Psoas muscle (tissue), 8 donors: ENCODE results near the gene KCTD1. TPM values are rescaled to one million over a fixed set of nuclear protein-coding genes. Genes with fewer than 3 reads are reported as not detected.

Experiments used
- ATAC-seq, 4 donors: fragments of 200-7000 bp; cut with Tn5 transposase; one replicate each; pipeline ENCODE4 v1.9.1; 2020; ENCODE audit warnings: moderate library complexity in 3 of 4, mild to moderate bottlenecking in 2 of 4
- DNase-seq, 2 donors: peaks; one replicate each; pipeline ENCODE4 v3.0.0-alpha.2; 2020
- H3K27ac ChIP-seq: fragments of 200-600 bp; one replicate; pipeline ENCODE4 v1.8.0; 2022
- H3K27me3 ChIP-seq, 3 donors: fragments of 200-600 bp in 1 of 3; one replicate each; pipeline versions ENCODE4 v1.6.1 to v1.8.0; 2013 to 2022; ENCODE audit warnings: low read length in 2 of 3, mild to moderate bottlenecking in 2 of 3, moderate library complexity in 1 of 3; ENCODE audit not compliant: insufficient read depth in 3 of 3
- H3K36me3 ChIP-seq, 2 donors: fragments of 200-600 bp in 1 of 2; one replicate each; pipeline versions ENCODE4 v1.6.1 to v1.8.0; 2013 to 2022; ENCODE audit warnings: low read depth in 1 of 2, mild to moderate bottlenecking in 1 of 2, moderate library complexity in 1 of 2; ENCODE audit not compliant: insufficient read depth in 1 of 2
- H3K4me1 ChIP-seq: fragments of 200-600 bp; one replicate; pipeline ENCODE4 v1.8.0; 2022
- H3K4me3 ChIP-seq: fragments of 200-600 bp; one replicate; pipeline ENCODE4 v1.8.0; 2022; ENCODE audit warnings: mild to moderate bottlenecking
- H3K9me3 ChIP-seq: fragments of 200-600 bp; one replicate; pipeline ENCODE4 v1.8.0; 2022
- WGBS, 3 donors: extraction: QIAGEN DNeasy Blood & Tissue Kit; methylation state at CpG; one replicate each; pipeline versions ENCODE4 v1.1.6 to v1.1.7; 2013; 5-methylcytosine and 5-hydroxymethylcytosine counted together
- intact Hi-C, 2 donors: fragments of 100-400 bp; cut with DNase I; formaldehyde crosslinking; loops; one replicate each; pipeline versions ENCODE4 v1.11.0 to v1.14.2; 2022
- polyA plus RNA-seq, 3 donors: library from polyadenylated mRNA; stranded (reverse); fragments of 200-250 nt; gene quantifications; one replicate each; pipeline ENCODE4 v1.2.3, GENCODE V29; 2013
- total RNA-seq, 4 donors: library from RNA; stranded (reverse); fragmentation: NEBNext Ultra II Directional in 2 of 4; extraction: Animal tissue kit (Norgen Biotek cat#: 25700) in 2 of 4; gene quantifications; one replicate each; pipeline versions ENCODE4 v1.2.1 to v1.2.4, GENCODE V29; 2021 to 2023
- TF ChIP-seq, protein P1 (sequence below): fragments of 200-600 bp; IDR thresholded peaks from one replicate; pipeline ENCODE4 v1.8.0; 2022; ENCODE audit warnings: antibody characterized with exemption
- donor health status: healthy with polysubstance abuse.
- donor health status: DM: no; HTN: no; CAD: no; lungs with moderate emphysema.
- donor health status: Bipolar disorder and iron deficiency.
- donor health status: healthy.
- donor health status: DM: yes; HTN: yes; CAD: no.
- donor health status: DM: no; HTN: no; CAD: no.
- donor health status: DM: no; HTN: no; CAD: no.
- donor health status: DM: yes; HTN: yes; CAD: no.

Gene KCTD1
- total and polyA plus RNA-seq, 7 donors = 2.6 to 8.6 (median 3.5) TPM

DNA sequence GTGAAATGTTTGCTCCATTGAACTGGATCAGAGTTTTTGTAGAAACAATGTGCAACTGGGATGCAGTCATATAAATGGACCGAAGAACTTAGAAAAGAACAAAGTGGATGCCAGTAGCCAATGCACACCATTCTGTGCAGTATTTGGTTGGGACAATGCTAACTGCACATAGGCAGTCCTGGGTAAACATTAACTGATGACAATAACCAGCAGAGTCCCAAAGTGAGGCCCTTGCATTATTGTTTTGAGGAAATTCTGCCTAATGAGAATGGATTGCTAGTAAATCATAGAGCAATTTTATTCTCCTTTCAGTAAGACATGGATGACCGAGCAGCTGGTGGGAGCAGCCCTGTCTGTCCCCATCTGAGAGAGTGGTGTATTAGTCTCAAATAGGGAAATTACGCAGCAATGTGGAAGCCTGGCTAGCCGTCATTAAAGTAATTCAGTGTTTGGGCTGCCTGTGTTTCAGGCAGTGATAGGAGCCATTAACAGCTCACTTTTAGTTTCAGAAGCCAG is 94.9 kb downstream of the KCTD1 start:
- TF ChIP-seq, protein P1, sequence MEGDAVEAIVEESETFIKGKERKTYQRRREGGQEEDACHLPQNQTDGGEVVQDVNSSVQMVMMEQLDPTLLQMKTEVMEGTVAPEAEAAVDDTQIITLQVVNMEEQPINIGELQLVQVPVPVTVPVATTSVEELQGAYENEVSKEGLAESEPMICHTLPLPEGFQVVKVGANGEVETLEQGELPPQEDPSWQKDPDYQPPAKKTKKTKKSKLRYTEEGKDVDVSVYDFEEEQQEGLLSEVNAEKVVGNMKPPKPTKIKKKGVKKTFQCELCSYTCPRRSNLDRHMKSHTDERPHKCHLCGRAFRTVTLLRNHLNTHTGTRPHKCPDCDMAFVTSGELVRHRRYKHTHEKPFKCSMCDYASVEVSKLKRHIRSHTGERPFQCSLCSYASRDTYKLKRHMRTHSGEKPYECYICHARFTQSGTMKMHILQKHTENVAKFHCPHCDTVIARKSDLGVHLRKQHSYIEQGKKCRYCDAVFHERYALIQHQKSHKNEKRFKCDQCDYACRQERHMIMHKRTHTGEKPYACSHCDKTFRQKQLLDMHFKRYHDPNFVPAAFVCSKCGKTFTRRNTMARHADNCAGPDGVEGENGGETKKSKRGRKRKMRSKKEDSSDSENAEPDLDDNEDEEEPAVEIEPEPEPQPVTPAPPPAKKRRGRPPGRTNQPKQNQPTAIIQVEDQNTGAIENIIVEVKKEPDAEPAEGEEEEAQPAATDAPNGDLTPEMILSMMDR = no peak
- ATAC-seq (no peak), DNase-seq (no peak)
- WGBS, 3 donors = 92 to 97% (median 95%) methylated on average over 4 of the region's 4 CpGs
- Histone ChIP-seq H3K9me3 (no peaks in the 10 kb centered on the region), H3K4me1 (no peaks in the 10 kb centered on the region), H3K27me3 (peaks cover 0 to 4% (median 0%) of the 10 kb centered on the region in 3 donors), H3K4me3 (no peak overlapping the region), H3K36me3 (peaks cover 4 to 17% of the 10 kb centered on the region in 2 donors), H3K27ac (no peak overlapping the region)
- intact Hi-C loops = no loop called here

DNA sequence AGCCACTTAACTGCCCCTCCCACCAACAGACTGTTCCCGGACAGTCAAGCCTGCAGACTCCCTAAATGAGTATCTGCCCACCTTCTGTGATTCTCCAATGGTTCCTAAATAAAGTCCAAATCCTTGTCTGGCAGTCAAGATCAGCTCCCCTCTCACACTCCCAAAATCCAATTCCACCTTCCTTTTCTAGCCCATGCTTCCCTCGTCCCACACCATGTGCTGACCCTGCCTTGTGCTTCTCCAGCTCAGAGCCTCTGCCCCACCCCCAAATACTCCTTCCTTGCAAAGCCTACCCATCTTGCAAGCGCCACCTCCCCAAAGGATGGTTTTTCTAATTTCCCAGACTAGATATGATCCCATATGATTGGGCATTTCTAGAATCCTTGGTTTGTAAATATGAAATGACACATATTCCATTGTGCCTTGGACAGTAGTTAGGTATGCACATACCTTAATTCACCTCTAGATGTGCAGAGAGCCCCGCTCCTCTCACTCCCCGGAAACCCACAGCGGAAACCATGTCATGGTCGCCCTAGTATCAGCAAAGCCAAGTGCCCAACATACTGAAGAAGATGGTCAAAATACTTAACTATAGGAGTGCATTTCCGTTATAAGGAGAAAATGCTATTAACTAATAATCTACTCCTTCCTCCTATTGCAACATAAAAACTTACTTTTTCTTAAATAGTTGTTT is 97.2 kb downstream of the KCTD1 start:
- no peaks in the 10 kb centered on the region for H3K9me3 ChIP-seq
- H3K4me3 ChIP-seq = no peak overlapping the region
- peaks cover 4 to 17% of the 10 kb centered on the region in 2 donors for H3K36me3 ChIP-seq
- DNase-seq = no peak
- intact Hi-C loops = no loop called here
- no peak overlapping the region for H3K27ac ChIP-seq
- H3K27me3 ChIP-seq = peaks cover 0 to 4% (median 0%) of the 10 kb centered on the region in 3 donors
- WGBS, 3 donors = 88 to 92% (median 90%) methylated on average over 8 of the region's 8 CpGs
- TF ChIP-seq, protein P1 = no peak
- no peaks in the 10 kb centered on the region for H3K4me1 ChIP-seq
- ATAC-seq = no peak

DNA sequence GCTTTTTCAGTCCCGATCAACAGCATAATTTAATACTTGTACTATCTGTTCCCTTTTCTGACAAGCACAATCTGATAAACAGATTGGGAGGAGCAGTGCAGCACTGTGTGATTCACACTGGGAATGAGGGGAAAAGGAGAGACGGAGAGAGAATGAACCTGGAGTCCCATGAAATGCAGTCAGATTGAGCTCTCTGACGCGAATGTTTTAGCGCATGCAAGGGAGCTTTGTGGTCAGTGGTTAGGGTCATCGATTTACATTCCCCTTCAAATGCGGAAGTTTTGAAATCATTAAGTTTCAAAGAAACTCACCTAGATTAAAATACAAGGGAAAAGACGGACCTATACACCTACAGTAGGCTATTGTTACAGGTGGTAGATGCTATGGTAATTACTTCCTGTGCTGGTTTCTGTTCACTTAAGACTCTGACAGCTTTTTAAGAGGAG is 99.6 kb downstream of the KCTD1 start:
- intact Hi-C loops = no loop called here
- 76 to 79% (median 77%) methylated on average over 8 of the region's 8 CpGs for WGBS, 3 donors
- Histone ChIP-seq H3K4me3 (no peak overlapping the region), H3K27ac (no peak overlapping the region), H3K4me1 (no peaks in the 10 kb centered on the region), H3K9me3 (no peaks in the 10 kb centered on the region), H3K36me3 (no peaks in the 10 kb centered on the region), H3K27me3 (peaks cover 0 to 4% (median 0%) of the 10 kb centered on the region in 3 donors)
- DNase-seq (no peak), ATAC-seq (no peak)
- TF ChIP-seq, protein P1 = no peak

DNA sequence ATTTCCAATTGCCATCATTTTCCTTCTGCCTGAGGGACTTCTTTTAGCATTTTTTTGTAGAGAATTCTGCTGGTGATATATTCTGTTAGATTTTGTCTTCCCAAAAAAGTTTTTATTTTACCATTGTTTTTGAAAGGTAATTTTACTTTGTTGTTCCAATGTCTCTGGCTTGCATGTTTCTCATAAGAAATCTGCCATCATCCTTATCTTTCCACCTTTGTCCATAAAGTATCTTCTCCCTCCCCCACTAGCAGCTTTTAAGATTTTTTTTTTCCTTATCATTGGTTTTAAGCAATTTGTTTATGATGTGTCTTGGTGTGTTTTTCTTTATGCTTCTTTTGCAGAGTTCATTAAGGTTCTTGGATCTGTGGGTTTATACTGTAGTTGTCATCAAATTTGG is 104.5 kb downstream of the KCTD1 start:
- Histone ChIP-seq H3K27me3 (peaks cover 0 to under 1% (median 0%) of the 10 kb centered on the region in 3 donors), H3K4me3 (no peak overlapping the region), H3K9me3 (no peaks in the 10 kb centered on the region), H3K27ac (no peak overlapping the region), H3K36me3 (no peaks in the 10 kb centered on the region), H3K4me1 (no peaks in the 10 kb centered on the region)
- DNase-seq = no peak
- TF ChIP-seq, protein P1 = no peak
- no peak for ATAC-seq
- intact Hi-C loops = no loop called here

DNA sequence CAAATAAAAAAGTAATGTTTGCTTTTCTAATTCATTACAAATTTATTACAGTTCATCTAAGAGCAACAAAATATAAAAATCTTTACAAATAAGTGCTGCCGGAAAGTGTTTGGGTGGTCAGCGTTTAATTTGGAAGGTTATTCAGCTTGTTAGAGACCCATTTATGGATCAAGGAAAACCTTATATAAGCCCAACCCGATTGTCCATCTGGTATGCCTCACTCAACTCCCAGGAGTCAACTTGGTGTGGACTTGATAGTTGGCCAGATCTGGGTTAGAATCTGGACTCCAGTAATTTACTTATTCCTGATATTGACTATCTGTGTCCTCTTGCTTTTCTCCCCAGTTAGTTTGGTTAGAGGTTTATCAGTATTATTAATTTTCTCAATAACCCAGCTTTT is 106.2 kb downstream of the KCTD1 start:
- Histone ChIP-seq H3K9me3 (no peaks in the 10 kb centered on the region), H3K4me1 (no peaks in the 10 kb centered on the region), H3K36me3 (no peaks in the 10 kb centered on the region), H3K27me3 (no peaks in the 10 kb centered on the region), H3K4me3 (no peak overlapping the region), H3K27ac (no peak overlapping the region)
- WGBS, 3 donors = 22 to 46% (median 29%) methylated on average over 3 of the region's 3 CpGs
- no peak for ATAC-seq
- DNase-seq = no peak
- intact Hi-C loops = no loop called here
- TF ChIP-seq, protein P1 = no peak
